GM12873 (cell line): Measurements from ENCODE around the gene LRRC55.

Experiments used
- TF ChIP-seq, protein P1 (sequence below): IDR thresholded peaks from 2 replicates; pipeline ENCODE4 v1.5.1; 2012; ENCODE audit warnings: low read depth, mild to moderate bottlenecking, moderate library complexity, low read length, control low read depth; ENCODE audit not compliant: insufficient read depth; ENCODE audit errors: missing control alignments

LRRC55 gene

DNA sequence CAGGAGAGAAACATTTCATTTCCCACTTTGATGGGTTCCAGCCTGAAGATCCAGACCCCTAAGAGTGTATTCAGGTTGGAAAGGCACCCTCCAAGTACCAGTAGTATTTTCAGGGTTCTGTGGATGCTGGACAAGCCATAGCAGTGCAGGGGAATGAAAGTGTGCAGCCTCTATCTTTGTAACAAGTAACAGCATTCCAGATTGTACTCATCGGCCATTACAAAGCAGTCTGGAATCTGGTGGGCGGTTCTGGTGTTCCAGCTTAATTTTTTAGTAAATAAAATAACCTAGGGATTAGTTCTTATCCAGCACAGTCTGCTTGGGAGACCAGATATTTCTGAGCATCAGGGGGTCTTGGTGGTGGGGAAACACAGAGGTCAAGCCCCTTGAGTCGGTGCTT is 32.7 kb downstream of the LRRC55 start:
- TF ChIP-seq, protein P1, sequence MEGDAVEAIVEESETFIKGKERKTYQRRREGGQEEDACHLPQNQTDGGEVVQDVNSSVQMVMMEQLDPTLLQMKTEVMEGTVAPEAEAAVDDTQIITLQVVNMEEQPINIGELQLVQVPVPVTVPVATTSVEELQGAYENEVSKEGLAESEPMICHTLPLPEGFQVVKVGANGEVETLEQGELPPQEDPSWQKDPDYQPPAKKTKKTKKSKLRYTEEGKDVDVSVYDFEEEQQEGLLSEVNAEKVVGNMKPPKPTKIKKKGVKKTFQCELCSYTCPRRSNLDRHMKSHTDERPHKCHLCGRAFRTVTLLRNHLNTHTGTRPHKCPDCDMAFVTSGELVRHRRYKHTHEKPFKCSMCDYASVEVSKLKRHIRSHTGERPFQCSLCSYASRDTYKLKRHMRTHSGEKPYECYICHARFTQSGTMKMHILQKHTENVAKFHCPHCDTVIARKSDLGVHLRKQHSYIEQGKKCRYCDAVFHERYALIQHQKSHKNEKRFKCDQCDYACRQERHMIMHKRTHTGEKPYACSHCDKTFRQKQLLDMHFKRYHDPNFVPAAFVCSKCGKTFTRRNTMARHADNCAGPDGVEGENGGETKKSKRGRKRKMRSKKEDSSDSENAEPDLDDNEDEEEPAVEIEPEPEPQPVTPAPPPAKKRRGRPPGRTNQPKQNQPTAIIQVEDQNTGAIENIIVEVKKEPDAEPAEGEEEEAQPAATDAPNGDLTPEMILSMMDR, result no peak

- TF ChIP-seq, protein P1, result no peak
Measured at GRCh38 chr11:57216463-57216862, 34.7 kb downstream of the LRRC55 start.

- TF ChIP-seq, protein P1, result no peak
Measured at GRCh38 chr11:57217053-57217452, 35.3 kb downstream of the LRRC55 start.

DNA sequence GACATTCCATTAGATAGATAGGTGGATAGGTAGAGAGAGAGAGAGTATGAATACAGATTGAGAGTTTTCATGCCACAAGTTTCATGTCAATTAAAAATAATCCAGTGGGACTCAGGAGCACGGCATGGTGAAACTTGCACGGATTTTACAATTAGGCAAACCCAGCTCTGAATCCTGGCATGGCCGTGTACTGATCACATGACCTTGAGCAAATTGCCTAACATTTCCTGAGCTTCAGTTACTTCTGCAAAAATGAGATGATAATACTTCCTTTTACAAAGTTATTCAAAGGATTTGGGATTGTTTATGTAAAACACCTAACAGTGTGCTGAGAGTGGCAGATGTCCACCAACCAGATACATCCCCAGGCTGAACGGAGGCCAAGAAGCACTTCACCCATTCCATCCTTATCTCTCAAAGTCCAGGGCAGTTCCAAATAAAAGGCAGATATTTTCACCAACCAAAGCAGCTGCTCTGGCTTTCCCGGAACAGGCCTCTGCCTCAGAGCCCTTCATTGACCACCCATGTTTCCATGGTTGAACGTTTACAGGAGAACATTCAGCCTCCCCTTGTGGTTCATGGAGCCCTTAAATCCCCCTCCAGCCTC is 37.4 kb downstream of the LRRC55 start:
- TF ChIP-seq, protein P1, result no peak

- TF ChIP-seq, protein P1, result no peak
Measured at GRCh38 chr11:57222239-57222638, 40.5 kb downstream of the LRRC55 start.

DNA sequence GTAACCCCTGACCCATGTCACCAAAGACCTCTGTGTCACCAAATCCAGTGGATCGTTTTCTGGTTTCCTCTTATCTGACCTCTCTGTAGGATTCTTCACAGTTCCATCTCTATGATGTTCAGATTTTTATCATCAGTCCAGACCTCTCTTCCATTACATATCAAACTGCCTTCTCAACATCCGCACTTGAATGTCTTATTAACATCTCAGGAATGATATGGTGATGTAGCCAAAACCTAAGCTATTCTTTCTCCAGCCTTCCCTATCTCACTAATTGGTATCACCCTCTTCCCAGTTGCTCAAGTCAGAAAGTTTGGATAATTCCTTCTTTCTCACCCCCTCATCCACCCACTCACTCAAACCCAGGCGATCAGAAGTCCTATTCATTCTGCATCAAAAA is 41.8 kb downstream of the LRRC55 start:
- TF ChIP-seq, protein P1, result no peak

- TF ChIP-seq, protein P1, result no peak
Measured at GRCh38 chr11:57224128-57224527, 42.4 kb downstream of the LRRC55 start.

DNA sequence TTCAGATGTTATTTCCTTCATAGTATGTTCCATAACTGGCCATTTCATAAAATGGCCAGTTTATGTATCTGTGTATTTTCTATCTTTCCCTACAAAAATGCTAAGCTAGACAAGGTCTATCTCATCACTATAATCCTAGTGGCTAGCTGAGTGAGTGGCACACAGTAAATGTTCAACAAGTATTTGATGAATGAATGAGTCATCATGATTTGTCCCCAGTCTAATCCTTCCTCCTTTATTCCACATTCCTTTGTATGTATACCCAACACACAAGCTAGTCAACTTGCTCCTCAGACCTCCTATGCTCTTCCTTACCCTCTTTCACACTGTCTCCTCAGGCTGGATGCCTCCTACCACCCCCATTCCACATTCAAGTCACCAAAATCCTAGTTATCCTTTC is 42.8 kb downstream of the LRRC55 start:
- TF ChIP-seq, protein P1, result no peak
